ENCODE measurements around the gene RAB37.

RAB37 gene

GRCh38 chr17:74759243-74759801, 22.3 kb downstream of the RAB37 start:
- no peak for TF ChIP-seq CTCF (IDR thresholded peaks at IDR 0.05; ENCODE audit: control insufficient read depth, extremely low read depth, insufficient read depth)
- peak overlapping the region; percentile 38 for H3K4me3 ChIP-seq (ENCODE audit: low read depth, low read length)
- no peak for DNase-seq (ENCODE audit: low read depth)

- peak overlapping the region; percentile 38 for H3K4me3 ChIP-seq (ENCODE audit: low read depth, low read length)
- no peak for TF ChIP-seq CTCF (IDR thresholded peaks at IDR 0.05; ENCODE audit: control insufficient read depth, extremely low read depth, insufficient read depth)
- DNase-seq (ENCODE audit: low read depth): peak; percentile 85
Measured at GRCh38 chr17:74759941-74760340, 22.9 kb downstream of the RAB37 start.

GRCh38 chr17:74760404-74761105, 23.5 kb downstream of the RAB37 start:
- DNase-seq (ENCODE audit: low read depth): peak; percentile 95
- peak overlapping the region; percentile 38 for H3K4me3 ChIP-seq (ENCODE audit: low read depth, low read length)
- TF ChIP-seq CTCF (IDR thresholded peaks at IDR 0.05; ENCODE audit: control insufficient read depth, extremely low read depth, insufficient read depth): no peak

- no peak for DNase-seq (ENCODE audit: low read depth)
- no peak for TF ChIP-seq CTCF (IDR thresholded peaks at IDR 0.05; ENCODE audit: control insufficient read depth, extremely low read depth, insufficient read depth)
- no peak overlapping the region for H3K4me3 ChIP-seq (ENCODE audit: low read depth, low read length)
Measured at GRCh38 chr17:74761419-74761818, 24.4 kb downstream of the RAB37 start.

GRCh38 chr17:74761931-74762330, 24.9 kb downstream of the RAB37 start:
- no peak for DNase-seq (ENCODE audit: low read depth)
- TF ChIP-seq CTCF (IDR thresholded peaks at IDR 0.05; ENCODE audit: control insufficient read depth, extremely low read depth, insufficient read depth): no peak
- H3K4me3 ChIP-seq (ENCODE audit: low read depth, low read length): no peak overlapping the region

GRCh38 chr17:74763565-74764387, 26.7 kb downstream of the RAB37 start:
- TF ChIP-seq CTCF (IDR thresholded peaks at IDR 0.05; ENCODE audit: control insufficient read depth, extremely low read depth, insufficient read depth): no peak
- H3K4me3 ChIP-seq (ENCODE audit: low read depth, low read length): no peak overlapping the region
- no peak for DNase-seq (ENCODE audit: low read depth)

Data from LNCaP clone FGC (cell line).